Left forelimb (tissue), 1 donor: ENCODE data around the gene CAMK2B.
"Not testable (repeated sequence)": the region's sequence is repeated elsewhere in the genome, so short reads cannot be mapped to it uniquely, and the experiment has no call there.

Source experiments
- DNase-seq: peaks from one replicate; pipeline ENCODE4 v3.0.0-alpha.2; 2018; ENCODE audit warnings: low spot score

Gene CAMK2B

DNA sequence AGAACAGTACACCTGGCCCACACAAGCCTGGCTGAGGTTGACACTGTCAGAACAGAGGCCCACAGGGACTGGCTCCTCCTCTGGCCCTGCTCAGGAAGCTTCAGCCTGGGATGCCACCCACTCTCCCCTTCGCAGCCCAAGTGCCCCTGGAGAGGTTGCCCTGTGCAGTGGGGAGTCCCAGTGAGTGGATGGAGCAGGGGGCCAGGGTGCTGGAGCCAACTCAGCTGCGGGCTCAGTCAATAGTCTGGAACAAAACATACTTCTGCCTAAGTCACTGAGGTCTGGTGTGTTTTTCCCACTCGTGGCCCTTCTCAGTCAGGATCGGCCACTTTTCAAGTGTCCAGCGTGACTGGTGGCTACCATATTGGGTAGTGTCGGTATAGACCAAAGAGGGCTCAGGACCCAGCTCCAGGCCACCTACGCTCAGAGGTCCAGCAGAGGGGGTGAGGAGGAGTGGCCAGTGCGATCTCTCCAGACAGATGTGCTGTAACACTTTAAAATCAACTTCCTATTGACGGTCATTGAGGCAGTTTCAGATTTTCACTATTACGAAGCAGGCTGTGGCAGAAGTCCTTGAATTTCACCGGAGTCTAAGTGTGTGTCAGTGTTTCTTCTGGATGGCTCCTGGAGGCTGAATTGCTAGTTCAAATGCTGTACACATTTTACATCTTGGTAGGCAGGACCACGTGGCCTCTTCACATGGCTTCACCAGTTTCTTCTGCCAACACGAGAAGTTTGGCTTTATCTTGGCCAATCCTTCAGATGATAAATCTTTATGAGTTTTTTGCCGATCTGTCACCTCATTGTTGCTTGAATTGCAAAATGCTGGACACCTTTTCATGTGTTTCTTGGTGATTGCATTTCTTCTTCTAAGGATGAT, 135.2 kb downstream of the CAMK2B start:
- no peak for DNase-seq

GRCh38 chr7:44189286-44189992, 136.0 kb downstream of the CAMK2B start, which contains the start of gene GCK:
Gene GCK, minus strand, starts transcription at chr7:44189439. Its CDS starts 486 bp downstream, at chr7:44188953.
- no peak for DNase-seq

DNA sequence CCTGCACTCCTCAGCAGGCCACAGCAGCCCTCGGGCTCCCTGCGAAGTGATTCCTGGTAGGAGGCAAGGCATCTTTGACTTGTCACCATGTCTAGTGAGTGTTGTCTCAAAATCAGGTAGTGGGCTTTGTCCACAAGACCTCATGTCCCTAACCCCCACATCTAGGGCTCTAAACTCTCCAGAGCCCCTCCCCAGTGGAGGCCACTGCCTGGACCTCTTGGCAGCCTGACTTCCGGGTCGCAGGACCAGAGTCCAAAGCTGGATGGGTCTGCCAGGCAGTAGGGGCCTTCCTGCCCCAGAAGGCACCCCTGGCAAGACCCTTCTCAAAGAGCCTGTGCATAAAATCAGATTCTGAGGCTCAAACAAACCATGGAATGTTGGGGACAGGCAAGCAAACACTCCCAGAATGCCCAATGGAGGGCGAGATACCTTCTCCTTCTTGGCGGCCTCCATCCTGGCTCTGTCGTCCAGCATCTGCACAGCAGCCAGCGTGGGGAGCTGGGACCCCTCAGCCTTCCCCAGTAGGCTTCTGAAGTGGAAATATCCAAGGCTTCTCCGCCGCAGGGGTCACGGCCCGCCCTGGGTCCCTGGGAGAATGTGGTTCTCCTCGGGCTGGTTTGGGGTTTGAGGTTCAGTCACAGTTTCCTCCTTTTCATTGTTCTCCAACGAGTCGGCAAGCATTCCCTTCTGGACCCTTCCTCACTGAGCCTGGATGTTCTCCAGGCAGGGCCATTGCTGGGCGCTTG, 136.7 kb downstream of the CAMK2B start:
- DNase-seq: no peak

DNA sequence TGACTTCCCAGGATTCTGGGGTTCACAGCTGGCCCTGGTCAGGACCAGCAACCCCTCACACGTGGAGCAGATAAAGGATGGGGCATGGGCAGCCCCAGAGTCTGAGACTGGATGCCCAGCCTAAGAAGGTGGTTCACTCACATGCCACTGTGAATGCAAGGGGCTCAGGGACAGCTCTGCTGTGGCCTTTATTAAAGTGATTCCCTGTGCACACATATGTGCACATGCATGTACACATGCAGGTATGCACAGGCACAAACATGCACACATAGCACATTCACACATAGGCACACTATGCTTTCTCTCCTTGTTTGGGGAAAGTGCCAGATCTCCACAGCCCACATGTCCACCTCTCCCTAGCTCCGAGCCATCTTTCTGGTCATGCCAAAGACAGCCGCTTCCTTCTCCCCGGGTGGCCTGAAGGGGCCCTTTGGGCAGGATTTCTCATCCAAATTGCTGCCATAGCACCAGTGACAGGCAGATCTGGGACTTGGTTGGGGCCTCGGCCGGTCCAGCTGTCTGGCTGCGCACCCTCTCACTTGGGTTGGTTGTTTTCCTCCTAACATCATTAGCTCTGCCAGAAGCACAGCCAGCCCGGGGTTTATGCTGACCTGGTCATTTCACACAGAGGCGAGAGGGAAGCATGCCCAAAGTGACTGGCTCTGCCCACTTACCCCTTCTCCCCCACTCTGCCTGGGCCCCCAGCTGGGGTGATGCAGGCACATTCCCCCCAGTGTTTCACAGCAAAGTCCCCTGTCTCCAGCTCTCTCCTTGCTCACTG, 137.6 kb downstream of the CAMK2B start:
- no peak for DNase-seq

GRCh38 chr7:44186736-44187135, 138.7 kb downstream of the CAMK2B start:
- no peak for DNase-seq

- DNase-seq: no peak
These were observed 139.7 kb downstream of the CAMK2B start for GRCh38 chr7:44185729-44186128.

GRCh38 chr7:44184873-44185446, 140.4 kb downstream of the CAMK2B start:
- no peak for DNase-seq

DNA sequence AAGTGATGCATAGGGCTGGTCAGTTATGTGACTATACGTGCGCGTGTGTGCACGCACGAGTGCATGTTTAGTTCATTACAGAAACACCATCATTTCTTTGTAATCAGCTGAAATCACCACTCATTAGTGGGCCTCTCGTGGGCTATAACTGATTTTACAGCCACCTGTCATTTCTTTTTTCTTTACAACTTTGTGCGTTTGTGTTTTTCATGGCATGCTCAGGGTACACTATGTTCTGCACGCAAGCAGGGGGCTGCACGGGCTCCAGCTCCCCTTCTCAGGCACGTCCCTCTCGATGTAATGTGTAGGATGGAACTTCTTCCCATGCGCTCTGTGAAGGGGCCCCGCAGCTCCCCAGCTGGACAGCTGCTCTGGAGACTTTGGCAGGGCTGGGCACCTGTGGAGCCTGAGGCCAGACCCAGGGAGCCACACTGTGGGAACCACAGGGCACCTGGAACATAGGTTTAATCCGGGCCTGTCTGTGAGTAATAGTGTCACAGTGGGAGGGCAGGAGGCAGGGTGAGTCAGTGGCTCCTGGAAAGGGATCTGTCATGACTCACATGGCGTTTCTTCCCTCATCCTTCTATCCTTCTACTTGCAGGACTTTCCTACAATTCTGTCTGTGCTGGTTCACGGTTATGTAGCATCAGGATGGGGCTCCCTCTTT, 141.1 kb downstream of the CAMK2B start:
- no peak for DNase-seq

DNA sequence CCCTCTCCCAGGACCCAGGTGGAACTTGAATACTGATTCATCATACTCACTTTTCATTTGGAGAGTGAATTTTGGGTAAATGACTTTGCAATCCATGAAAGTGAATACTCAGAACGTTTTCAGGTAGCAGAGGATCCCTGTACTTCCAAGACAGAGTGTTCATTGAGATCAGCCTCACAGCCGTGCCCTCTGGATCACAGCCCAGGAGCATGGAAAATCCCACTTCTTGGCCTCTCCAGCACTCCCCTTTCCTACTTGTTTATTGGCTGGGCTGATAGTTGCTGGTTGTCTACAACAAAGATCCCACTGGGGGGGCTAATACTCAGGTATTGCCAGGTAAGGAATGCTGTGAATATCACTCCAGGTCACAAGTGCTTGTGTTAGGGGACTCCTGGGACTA, 142.0 kb downstream of the CAMK2B start:
- DNase-seq: peak; percentile 45

DNA sequence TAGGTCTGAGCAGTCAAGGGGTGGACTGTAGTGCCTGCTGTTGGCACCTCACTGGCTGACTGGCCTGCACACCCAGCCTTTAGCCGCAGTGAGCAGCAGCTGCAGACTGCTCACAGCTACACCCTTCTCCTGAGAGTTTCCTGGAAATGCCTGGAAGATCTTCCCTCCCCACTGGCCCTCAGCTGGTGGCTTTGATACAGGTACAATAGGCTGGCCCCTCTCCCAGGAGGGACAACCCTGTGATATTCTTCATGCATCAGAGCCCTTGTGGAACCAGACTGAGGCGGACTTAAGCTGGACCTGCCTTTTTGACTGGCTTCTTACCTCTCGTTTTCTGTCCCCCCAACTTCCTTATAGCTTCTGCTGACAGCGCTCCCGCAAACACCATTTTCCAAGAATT, 142.6 kb downstream of the CAMK2B start:
- no peak for DNase-seq

DNA sequence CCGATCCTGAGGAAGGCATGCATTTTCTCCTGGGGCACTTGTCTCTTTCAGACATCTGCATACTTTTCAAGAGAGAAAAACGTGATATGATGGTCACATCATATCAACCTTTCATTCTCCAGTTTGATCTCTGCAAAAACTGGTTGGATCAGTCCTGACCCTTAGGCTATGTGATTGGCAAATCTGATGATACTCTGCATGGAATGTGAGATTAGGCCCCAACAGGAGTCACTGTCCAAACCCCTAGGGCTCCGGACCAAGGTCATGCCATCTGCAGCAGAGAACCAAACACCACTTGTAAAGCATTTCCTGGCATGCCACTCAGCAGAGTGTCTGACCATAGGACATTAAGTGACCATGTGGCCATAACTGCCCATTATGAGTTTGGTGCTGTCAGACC, 144.8 kb downstream of the CAMK2B start:
- no peak for DNase-seq

- DNase-seq: peak; percentile 58
These were observed 147.7 kb downstream of the CAMK2B start for GRCh38 chr7:44177570-44178131.

DNA sequence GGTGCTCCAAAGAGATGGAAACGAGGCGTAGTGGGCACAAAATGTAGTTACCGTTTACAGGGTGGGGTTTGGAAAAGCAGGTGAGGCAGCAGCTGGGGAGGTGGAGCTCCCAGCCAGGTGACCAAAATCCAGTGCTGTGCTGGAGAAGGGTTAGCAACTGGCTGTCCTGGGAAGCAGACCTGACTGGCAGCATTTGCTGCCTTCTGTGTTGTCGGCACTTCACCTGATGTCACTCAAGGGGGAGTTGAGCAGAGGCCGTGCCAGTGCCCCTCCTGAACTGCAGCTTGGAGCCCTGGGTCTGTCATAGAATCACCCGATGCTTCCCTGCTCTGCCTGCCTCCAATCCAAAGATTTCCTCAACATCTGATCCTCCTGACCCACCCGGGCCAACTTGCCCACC, 148.9 kb downstream of the CAMK2B start:
- DNase-seq: peak; percentile 30

DNA sequence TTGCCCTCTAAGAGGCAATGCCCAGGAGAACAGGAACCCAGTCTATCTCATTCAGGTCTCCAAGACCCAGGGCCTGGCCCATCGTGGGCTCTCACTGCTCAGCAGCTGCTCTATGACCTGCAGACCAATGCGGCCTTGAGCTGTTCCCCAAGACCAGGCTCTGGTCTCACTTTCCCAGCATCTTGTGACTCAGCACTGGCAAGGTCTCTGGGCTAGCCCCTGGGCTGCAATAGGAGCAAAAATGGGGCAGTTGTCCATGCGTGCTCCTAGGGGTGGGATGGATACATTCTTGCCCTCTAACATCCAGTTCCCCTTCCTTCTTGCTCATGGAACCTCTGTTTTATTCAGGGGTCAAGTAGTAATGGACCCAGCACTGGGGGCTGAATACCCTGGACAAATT, 149.7 kb downstream of the CAMK2B start:
- no peak for DNase-seq

- DNase-seq: not testable (repeated sequence)
These were observed 150.8 kb downstream of the CAMK2B start for GRCh38 chr7:44174694-44174948.

- no peak for DNase-seq
These were observed 151.3 kb downstream of the CAMK2B start for GRCh38 chr7:44173911-44174693.

GRCh38 chr7:44172803-44173424, 152.5 kb downstream of the CAMK2B start:
- no peak for DNase-seq

DNA sequence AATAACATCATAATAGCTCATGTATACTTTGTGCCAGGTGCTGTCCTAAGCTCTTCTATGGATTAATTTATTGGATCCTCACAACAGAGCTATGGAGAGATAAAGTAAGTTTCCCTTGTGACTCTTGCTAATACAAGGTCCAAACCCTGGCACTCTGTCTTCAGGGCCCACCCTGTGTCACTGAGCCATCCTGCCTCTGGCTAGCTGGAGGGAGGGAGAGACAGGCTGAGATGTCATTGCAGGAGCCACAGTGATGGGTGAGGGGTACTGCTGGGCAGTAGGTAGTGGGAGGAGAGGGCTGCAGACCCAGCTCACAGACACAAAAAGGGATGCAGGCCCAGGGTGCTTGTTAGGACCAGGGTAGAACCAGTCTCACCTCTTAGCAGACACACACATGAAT, 153.0 kb downstream of the CAMK2B start:
- DNase-seq: peak; percentile 17

DNA sequence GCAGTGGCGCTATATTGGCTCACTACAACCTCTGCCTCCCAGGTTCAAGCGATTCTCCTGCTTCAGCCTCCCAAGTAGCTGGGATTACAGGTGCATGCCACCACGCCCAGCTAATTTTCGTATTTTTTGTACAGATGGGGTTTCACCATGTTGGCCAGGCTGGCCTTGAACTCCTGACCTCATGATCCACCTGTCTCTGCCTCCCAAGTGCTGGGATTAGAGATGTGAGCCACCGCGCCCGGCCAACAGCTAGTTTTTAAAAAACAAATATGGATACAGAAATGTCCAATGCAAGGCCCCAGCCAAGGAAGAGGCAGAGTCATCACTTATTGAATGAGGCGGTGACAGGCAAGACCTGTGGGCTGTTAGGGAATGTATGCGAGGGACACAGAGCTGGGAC, 153.5 kb downstream of the CAMK2B start:
- DNase-seq: not testable (repeated sequence)
